Measurements from ENCODE around the gene ATXN1.

GRCh38 chr6:16346831-16347230 lies 414.4 kb downstream of the ATXN1 start:
- TF ChIP-seq CTCF (conservative IDR thresholded peaks at IDR 0.05; ENCODE audit: low read depth, low read length) = no peak
- no peak for TF ChIP-seq EZH2 (IDR thresholded peaks at IDR 0.05; ENCODE audit: borderline replicate concordance, low read depth, low read length, poor library complexity, severe bottlenecking)
